GM19452 (cell line): ENCODE results near the gene ADAM19.

Experiments used
- ATAC-seq: cut with Tn5 transposase; IDR thresholded peaks from one replicate; pipeline ENCODE4 v1.9.1; 2021; ENCODE audit not compliant: unreplicated experiment

The ADAM19 gene

GRCh38 chr5:157563929-157564716 is 11.5 kb downstream of the ADAM19 start:
- ATAC-seq, result no peak

DNA sequence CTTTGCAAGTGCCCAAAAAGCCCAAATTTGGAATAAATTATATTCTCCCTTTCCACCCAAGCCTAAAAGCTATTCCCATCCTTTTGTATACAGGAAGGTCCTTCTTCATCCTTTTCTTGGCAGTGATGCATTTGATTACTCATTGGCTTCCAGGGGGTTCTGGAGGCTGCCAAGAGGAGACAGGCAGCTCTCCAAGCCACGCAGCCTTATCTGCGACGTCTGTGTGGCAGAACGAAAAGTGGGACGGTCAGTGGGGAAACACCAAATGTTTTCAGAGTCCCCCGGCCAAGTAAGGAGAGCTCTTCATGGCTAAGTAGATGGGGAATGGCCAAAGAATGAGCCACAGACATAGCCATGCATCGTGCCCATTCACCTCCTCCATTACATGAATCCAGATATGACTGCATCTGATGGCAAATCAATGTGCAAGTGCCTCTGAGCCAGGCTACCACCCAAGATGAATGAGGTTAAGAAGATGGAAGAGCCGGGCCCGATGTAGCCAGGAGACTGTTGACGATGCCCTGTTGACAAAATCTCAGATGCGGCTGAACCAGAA is 12.1 kb downstream of the ADAM19 start:
- ATAC-seq, result no peak

DNA sequence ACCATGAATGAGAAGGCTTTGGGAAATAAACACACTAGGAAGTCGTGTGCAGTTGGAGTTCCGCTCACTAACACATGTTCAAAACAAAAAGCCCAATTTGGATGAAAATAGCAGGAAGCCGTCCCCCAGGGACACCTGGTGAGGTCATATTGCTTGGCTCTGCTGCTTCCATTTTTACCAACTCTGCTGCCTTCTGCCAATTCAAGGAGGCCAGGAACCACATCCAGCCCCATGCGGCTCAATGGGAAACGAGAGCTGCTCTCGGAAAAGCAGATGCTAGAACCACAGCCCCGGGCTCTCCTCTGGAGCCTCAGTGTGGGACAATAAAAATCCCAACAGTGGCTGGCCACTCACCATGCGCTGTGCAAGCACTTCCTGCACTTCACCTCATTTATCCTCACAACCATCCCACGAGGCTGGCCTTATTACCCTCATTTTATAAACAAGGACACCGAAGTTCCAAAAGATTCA is 13.4 kb downstream of the ADAM19 start:
- ATAC-seq, result no peak

DNA sequence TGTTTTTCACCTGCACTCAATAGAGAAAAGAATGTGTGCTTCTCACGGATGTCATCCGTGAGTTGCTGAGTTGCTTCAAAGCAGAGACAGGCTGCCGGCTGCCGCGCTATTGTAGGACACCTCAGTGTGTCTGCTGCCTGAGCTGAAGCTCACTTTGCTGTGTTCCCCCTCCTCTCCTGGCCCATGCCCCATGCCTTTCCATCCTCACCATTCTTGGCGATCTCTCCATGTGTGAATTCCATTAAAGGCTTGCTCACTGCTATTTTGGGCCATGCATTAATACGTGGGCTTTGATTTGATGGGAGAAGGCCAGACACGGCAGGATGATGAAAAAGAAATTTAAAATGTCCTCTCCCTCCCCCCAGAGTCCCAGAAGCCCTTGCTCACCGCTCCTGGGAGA is 14.5 kb downstream of the ADAM19 start:
- ATAC-seq, result no peak

DNA sequence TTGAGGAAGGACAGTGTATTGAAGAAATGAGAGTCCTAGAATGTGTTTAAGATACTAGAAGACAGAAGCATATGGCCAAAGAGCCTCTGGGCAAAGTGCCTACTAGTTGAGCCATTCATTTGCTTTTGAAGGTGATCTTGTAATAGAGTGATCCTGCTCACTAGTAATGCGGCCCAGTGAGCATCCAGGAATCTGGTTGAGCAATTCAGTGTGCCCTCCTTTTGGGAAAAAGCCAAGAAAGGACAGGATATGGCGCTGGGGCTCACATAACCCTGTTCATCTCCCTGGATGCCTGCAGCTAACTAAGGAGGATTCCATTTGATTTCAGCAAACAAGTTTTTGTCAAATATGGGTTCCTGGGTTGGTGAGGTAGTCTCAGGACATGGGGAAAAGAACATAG is 16.3 kb downstream of the ADAM19 start:
- ATAC-seq, result no peak

DNA sequence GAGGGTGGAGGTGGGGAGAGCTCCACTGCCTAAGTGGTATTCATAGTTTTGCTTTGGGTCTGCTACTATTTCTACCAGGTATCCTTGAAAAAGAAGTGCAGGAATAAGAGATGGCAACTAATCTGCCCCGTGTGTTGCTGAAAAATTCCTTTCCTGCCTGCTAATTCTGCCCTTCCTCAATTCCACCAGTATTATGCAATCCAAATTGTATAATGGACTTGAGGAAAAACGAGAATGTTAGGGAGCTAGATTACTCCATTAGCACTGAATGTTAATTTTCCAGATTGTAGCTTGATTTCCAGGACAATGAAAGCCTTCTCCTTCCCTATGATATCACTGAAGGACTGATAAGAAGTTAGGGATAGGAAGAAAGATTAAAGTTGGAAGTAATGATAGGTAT is 16.9 kb downstream of the ADAM19 start:
- ATAC-seq, result no peak

DNA sequence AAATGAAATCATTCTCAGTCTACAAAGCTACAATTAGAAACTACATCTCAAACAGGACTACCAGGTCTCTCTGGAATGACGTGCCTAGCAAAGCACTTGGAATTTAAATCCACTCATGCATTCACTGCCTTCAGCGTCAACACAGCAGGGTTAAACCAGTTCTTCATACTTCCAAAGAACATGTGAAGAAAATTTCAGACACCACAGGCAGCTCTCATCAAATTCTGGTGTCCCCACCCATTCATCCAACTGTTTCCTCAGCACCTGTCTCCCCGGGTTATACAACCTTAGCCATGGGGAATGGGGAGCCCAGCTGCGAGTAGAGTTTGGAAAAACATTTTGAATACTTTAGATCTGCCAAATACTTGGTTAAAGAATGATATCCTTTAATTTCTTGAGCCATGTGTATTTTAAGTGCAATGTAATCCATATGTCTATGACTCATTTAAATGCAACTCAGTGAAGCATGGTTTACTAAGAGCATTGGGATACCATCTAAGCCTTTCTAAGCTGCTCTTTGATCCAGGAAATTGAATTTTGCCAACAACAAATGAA is 17.5 kb downstream of the ADAM19 start:
- no peak for ATAC-seq

DNA sequence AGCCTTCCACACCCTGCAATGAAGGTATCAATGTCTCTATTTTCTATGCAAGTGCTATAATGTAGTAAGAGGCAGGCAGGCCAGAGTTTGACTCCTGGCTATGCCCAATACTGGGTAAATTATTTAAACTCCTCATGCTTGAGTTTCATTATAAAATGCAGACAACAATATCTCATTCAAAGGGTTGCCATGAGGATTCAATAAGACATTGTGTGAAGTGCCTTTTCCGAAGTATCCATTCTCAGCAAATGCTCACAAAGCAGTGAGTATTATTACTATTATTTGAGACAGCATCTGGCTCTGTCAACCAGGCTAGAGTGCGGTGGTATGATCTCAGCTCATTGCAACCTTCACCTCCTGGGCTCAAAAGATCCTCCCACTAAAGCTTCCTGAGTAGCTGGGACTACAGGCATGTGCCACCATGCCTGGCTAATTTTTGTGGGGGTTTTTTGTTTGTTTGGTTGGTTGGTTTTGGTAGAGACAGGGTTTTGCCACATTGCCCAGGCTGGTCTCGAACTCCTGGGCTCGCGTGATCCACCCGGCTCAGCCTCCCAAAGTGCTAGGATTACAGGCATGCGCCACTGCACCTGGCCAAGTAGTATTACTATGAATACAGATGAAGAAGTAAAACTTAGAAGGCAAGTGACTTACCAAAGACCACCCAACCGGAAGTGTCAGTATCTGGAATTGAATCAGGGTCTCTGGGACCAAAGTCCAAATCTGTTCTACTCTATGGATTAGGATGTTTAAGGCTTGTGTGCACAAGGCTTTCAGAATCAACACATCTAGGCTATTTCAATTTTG is 18.8 kb downstream of the ADAM19 start:
- no peak for ATAC-seq

DNA sequence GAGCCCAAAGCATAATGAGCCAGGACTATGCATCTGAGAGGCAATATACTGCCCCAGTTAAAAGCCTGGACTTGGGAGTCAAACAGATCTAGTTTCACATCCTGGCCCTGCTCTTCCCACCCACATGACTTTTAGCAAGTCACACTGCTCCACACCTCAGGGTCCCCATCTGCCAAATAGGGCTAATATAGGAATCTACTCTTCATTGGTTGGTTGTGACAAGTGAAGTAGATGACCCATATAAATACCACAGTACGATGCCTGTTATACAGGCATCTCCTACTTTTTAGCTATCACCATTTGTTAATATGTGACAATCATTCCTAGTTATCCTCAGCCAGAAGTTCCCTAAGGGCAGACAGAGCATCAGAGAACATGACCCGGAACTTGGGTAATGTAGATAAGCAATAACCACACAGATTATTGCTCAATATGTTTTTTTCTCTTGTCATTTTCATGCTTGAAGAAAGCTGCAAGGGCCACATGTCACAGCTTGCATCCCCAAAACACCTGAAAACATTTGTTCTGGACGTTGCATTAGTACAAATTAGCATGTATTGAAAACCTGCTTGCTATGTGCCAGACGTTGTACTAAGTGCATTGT is 20.4 kb downstream of the ADAM19 start:
- no peak for ATAC-seq

DNA sequence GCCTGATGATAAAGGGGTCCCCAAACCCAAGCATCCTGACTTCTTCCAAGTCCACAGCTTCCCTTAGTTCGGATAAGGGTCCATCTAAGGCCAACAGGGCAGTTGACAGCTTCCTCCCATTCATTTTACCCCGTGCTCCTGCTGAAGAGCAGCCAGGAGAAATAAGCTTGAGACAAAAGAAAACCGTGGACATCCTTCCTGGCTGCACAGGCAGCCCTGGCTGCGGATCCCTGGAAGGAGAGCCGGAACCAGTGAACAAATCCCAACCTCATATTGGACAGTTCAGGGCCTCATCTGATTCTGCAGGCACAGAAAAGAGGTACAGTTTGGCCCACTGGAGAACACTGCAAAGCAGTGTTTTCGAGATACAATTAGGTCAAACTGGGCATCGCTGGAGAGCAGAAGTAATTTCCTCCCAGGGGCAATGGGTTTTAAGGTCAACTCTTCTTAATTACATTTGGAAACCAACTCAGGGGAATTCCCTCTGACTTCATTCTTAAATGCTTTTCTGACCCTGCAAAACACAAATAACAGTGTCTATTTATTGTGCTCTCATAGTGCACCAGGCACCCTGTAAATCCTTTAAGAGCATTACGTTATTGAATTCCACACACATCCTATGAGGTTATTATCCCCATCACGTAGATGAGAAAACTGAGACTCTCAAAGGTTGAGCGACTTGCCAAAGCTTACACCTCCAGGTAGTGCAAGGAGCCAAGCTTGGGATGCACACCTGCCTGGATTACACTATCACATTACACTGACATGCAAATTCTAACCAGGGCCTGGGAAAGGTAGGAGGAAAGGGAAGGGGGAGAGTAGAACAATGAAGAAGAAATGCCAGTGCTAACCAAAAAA is 21.2 kb downstream of the ADAM19 start:
- no peak for ATAC-seq

DNA sequence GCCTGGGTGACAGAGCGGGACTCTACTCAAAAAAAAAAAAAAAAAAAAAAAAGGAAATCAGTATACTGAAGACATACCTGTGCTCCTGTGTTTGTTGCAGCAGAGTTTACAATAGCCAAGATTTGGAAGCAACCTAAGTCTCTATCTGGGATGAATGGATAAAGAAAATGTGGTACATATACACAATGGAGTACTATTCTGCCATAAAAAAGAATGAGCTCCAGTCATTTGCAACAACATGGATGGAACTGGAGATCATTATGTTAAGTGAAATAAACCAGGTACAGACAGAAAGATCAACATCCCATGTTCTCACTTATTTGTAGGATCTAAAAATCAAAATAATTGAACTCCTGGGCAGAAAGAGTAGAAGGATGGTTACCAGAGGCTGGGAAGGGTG is 22.9 kb downstream of the ADAM19 start:
- no peak for ATAC-seq

DNA sequence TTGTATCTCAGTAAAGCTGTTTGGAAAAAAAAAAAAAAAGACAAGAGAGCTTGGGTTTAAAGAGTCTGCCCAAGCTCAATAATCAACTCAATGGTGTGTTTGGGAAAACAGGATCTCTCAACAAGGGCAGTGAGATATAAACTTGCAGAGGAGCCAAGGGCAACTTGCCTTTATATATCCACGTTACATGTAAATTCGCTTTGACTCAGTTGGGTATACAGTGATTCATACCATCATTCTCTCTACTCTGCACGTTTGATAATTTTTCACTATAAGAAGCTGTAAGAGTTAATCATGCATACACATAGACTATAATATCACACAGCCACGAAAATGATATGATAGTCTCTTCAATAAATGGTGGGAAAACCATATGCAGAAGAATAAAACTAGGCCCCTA is 24.9 kb downstream of the ADAM19 start:
- ATAC-seq, result no peak

- ATAC-seq, result no peak
These were observed 25.5 kb downstream of the ADAM19 start for GRCh38 chr5:157549954-157550549.

- no peak for ATAC-seq
These were observed 26.3 kb downstream of the ADAM19 start for GRCh38 chr5:157549283-157549629.

DNA sequence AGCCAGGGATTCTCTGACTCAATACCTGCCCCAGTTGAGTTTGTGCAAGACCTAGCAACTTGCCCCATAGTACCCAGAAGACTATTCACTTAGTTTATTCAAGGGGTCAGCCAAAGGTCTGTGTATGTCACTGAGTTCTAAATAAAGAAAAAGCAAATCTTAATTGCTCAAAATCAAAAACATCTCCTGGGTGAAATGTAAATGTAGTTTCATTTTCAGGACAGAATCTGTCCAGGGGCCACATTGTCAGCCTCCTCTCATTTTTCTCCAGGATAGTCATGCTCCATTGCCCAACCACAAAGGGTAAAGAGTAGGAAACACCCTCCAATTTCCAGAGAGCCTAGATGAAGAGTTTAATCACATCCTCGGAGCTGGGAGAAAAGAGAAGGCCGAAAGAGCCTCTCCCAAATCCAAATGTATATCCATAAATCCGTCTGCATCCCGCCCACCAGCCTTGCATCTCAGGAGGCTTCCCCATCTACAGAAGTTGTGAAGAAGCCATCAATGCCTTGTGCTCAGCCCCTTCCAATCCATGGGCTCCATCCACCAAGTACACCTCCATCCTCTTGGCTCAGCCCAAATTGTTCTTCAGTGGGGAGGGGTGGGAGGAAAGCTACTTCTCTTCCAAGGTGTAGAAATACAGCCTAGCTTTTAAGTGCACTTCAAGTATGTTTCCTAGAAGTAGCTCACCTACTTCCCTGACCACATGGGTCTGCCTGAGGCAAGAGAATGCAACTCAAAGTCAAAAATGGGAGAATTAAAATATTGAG is 26.9 kb downstream of the ADAM19 start:
- ATAC-seq, result no peak

- no peak for ATAC-seq
These were observed 27.5 kb downstream of the ADAM19 start for GRCh38 chr5:157547941-157548512.

GRCh38 chr5:157546456-157547100 is 29.0 kb downstream of the ADAM19 start:
- no peak for ATAC-seq

DNA sequence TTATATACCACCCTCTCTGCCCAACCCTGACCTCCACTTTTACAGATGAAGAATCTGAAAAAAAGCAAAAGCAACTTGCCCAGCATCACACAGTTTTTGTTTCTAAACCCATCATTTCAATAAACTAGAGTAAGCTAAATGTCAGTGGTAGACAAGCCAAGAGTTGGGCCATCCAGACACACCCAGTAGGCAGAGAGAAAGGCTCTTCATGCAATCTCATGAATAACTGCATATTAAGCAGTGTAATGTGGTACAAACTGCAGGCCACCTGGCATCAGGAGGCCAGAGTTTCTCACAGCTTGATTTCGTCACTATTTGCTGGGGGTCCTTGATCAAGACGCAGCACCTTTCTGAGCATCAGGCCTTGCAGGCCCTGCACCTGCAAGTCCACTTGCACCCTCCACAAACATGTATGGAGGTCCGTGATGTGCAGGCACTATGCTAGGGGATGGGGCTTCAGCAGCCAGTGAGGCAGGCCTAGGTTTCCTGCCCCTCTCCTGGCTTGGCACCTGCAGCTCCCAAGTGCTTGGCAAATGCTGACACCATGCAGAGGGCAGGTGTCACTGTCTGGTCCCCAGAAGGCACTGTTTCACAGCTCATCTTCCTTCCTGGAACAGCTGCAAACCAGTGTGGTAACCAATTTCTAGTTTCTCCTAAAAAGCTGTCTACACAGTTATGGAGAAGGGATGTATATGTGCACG is 29.8 kb downstream of the ADAM19 start:
- no peak for ATAC-seq
